GM11168 (cell line): ENCODE results near the gene MED10.

ENCODE experiments used
- in situ Hi-C: fragments of 300-500 bp; cut with MboI; formaldehyde crosslinking; loops from one replicate; pipeline ENCODE4 v1.12.0; 2022; ENCODE audit warnings: low sequenced_read_pairs; ENCODE audit not compliant: unreplicated experiment

MED10 gene

DNA sequence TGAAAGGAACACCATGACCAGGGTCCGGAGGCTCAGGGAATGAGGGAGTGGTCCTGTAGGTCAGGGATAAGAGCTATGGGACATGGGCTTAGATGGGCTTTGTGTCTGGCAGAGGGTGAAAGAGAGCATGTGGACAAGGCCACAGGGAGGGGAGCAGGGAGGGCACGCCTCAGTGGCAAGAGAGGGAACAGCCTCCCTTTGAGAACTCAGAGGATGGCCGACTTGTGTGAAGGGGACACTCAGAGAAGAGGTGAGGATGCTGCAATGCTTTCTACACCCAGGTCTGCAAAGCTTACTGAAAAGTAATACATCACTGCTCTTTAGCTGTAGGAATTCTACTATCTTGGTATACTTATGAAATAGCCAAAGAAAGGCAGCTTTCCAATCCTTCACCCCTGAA lies 23.5 kb downstream of the MED10 start:
- in situ Hi-C loops, result no loop called here

DNA sequence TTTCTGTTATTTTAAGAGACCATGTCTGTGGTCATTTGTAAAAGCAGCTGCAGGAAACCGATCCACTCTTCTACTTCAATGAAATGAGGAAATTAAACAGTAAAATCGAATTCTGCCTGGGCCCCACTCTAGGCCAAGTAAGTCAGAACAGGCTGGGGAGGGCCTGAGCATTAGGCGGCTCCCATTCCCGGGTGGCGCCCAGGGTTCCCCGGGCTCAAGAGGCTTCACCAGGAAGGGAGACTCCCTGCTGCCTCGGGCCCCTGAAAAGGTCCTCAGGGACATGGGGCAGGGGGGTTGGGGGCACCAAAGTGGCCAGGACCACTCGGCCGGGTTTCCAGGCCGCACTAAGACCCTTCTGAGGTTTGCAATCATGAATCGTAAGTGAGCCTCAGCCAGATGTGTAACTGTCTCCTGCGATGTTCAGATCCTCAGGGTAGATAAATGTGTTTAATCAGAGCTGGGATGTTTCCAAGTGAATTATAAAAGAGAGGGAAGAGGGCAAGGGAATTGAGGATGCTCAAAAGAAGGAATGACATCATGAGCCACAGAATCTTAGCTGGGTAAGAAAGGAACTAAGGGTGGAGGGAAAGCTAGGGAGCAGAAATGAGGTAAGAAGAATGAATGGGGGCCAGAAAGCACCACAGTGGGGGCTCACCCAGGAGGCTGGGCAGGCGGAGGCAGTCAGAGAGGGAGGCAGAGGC lies 24.6 kb downstream of the MED10 start:
- in situ Hi-C loops, result no loop called here

DNA sequence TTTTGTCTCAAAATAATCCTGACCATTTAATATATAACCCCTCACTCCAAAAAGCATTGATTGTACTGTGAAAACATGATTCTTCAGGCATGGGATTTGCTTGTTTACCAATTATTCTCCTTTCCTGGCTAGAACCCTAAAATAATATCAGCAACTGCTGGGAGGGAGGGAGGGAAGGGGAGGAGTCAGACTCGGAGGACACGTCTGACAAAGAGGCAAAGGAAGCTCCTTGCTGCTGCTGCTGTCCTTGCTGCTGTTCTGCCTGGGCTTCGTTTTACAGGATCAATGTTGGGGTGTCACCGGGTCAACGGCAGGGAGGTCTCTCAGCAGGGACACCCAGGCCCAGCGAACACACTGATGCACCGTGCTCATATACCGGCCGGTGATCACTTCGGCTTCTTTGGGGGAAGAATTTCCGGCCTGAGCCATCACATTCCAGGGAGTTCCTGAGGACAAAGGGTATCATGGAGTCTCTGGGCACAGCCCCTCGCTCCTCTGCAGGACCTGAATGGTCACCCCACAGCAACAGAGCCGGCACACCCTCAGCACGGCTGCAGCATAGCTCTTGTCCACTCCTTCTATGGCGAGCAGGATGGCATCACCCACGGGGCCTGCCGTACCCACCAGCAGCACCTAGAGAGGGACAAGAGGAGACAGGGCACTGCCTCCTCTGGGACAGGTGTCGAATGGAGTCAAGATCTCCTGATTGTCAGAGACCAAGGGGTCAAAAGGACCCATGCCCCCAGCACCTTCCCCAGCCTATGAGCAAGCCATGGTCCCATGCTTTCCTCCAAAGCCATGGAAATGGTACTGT lies 27.9 kb downstream of the MED10 start:
- in situ Hi-C loops, result no loop called here

DNA sequence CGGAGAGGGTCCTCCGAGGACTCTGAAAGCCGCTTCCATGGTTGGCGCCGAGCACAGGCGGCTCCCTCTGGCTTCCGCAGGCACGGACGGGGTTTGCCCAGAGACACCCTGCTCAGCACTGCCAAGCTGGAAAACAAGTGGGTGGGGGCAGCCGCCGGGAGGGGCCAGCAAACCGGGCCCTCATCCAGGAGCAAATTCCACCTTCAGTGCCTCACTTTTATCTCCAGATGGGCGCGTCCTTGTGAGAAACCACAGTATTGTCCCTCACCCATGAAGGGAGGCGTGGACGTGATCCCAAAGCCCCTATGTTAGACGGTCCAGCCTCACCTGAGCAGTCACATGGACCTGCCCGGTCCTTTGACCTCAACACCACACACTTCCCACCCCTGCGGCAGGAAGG lies 29.0 kb downstream of the MED10 start:
- in situ Hi-C loops, result no loop called here

DNA sequence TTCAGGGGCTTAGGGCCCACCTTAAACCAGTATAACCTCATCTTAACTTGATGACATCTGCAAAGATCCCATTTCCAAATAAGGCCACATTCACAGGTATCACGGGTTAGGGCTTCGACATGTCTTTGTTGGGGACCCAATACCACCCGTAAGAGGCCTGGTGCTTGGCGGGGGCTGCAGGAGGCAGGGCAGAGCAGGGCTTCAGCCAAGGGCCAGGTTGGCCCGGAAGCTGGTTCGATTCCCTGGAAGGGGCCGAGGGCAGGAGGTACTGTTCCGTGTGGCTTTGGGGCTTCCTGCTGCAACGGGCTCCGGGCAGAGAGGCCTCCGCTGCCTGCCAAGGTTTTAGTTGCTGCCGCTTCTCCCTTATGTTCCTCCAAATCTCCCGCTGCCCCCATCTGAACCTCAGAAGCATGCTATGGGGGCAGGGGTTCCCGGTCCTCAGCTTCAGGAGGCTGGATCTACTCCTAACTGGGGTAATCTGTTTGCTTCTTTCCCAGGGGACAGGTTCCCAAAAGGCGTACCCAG lies 29.8 kb downstream of the MED10 start:
- in situ Hi-C loops, result no loop called here

DNA sequence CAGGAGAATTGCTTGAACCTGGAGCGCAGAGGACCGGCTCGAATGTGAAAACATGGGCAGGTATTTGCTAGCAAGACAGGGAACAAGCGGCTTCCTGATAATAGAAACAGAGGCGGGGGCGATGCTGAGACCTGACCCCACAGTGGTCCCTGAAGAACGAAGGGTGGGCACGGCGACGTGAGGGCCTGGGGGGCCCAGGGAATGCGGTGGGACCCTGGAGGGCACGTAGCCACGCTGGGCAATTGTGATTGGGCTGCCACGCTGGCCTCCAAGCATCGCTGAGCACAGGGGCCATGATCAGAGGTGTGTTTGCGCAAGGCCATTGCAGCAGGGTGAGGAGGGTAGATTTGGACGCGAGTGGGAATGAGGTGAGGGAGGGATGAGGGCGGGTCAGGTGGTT lies 30.7 kb downstream of the MED10 start:
- in situ Hi-C loops, result no loop called here

DNA sequence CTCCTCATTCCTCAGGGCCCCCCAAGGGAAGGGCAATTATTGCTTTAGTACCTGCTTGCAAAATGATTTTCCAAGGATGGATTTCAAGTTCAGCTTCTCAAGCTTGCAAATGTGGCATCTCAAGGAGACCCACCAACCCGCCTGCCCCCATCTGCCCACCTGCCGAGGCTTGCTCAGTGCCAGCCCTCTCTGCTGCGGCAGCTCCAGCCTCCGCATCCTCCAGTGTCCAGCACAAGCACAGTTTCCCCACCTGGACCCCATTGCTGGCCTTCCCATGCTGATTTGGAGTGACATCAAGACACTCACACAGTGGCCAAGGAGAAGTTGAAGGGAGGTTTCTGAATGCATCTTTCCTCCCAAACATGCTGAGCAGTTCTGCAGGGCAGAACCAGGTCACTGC lies 31.2 kb downstream of the MED10 start:
- in situ Hi-C loops, result no loop called here

DNA sequence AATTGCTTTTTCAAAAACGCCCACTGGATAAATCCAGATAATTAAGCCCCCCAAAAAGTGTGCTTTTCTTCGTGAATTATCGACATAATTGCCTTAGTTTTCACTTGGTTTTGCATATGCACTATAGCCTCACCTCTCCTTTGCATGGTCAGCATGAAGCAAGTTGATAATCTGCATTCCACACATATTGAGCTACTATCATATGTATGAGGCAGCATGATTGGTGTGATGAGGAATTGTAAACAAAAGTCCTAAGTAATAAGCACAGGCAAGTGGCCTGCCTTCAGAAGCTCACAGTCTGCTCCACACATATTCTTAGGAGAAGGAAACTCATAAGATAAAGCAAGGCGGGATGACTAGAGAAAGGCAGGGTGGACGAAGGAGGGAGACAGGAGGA lies 33.8 kb downstream of the MED10 start:
- in situ Hi-C loops, result no loop called here

DNA sequence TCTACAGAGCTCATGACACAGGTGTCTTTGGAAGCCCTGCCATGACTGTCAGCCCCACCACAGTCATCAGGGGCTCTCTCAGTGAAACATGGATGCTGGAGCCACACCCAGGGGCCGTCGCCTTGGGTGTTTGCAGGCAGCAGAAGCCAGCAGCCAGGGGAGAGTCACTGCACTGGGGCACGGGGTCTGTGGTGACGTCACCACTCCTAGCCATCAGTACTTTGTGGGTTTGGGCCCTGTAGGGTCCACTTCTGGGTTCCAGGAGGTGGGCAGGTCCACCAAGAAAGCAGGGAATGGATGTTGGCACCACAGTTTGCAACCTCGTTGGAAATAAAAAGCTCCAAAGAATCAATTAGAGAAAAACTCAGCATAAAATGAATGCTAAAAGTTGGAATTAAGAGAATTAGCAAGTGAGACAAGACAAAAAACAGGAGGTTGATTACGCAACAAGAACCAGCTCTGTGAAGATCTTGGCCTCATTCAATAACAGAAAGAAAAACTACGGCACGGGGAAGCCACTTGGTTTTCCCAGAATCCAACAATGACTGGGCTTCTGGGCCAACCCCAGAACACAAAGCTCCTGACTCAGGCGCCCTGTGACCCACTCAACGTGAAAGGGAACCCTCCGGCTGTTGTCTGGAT lies 34.3 kb downstream of the MED10 start:
- in situ Hi-C loops, result no loop called here

DNA sequence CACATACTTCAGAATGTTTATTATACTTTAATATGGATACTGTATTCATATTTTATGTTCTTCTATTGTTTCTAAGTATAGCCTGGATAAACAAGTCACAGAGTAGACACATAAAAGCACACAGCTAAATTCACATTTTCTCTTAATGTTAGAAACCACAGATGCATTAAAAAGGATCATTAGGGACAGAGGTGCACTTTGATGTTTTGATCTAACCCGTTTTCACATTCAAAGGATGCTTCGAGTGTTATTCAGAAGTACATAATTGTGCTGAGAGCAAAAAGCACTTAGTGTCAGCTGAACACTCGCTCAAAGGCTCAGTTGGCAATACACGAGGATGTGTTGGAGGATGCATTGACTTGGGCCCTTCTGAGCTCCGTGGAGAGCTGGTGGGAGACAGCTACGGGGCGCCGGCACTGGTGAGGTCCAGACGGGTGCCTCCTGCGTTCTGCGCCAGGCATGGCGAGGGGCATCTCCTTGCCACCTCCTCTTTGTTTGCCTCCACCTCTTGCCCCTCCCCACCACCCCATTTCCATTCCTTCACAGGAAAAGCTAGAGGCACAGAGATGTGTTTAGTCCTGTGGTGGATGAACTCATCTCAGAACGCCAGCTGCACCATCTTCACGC lies 35.5 kb downstream of the MED10 start:
- in situ Hi-C loops, result no loop called here

DNA sequence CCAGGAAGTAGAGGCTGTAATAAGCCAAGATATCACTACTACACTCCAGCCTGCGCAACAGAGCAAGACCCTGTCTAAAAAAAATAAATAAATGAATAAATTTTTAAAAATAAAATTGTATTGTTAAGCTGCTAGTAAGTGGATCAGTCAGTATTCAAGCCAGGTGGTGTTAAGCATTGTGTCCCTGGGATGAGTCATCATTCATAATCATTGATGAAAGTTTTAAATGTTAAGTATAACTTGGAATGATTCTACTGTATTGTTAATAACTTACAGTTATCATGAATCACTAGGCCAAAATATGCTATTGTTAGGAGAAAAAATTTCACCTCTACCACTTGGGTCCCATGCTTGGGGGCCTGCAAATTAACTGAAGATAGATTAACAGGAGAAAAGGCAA lies 38.2 kb downstream of the MED10 start:
- in situ Hi-C loops, result no loop called here

DNA sequence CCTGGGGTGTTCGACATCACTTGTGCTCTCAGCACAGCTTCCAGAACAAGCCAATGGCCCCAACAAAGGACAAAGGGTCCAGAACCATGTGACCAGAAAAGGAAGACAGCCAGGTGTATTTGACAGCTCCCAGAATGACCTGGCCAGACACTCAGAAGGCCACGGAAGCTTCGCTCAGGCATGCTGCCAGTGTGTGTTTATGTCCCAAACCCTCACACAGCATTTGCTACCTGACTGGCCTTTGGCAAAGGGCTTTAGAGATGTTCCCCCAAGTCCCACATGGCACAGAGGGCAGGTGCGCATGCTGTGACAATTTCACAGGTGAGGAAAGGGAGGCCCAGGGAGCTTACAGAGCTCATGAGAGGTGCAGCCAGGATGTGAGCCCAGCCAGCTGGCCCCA lies 39.5 kb downstream of the MED10 start:
- in situ Hi-C loops, result no loop called here

DNA sequence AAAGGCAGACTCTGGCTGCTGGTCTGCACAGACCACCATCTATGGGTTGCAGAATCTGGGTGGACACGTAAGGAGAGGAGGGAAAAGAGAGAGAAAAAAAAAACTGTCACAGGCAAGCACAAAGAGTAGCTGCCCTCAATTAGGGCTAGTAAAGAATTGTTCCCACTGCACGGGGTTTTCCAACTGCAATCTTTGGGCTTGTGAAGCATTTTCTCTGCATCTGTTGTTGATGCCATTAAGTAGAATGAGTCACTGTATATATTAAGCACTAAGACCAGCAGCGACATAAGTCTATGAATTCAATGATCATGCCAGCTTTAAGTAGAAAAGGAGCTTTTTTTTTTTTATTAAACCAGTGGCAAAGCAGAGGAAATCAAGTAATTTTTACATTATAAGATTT lies 40.2 kb downstream of the MED10 start:
- in situ Hi-C loops, result no loop called here

DNA sequence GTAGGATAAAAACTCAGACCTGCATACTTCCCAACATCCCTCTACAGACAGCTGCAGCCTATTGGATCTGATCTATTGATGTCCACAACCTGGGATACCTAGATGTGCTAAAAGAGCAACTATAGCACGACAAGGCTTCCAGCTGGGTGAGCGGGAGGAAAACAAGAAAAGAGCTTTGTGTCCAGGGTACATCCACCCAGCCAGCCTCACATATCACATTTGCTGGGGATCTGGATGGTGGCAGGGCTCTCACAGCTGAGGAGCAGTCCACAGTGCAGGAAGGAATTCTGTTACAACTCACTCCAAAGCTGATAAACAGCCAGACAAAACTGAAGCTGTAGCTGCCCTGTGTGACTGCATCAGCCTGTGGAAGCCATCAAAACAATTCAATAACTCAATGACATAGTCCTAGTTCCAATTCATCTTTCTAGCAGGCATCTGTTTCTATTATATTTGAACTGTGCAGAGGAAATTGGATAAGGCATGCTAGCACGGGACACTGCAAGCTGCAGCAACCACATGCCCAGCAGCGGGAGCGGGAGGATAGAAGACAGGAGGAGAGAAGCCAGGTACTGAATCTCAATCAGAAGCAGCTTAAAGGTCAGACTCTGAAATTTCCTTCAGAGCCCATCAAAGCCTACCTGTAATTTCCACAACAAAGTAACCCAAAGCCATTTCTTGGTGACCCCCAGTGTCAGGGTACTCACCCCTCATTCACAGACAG lies 45.0 kb downstream of the MED10 start:
- in situ Hi-C loops, result no loop called here

DNA sequence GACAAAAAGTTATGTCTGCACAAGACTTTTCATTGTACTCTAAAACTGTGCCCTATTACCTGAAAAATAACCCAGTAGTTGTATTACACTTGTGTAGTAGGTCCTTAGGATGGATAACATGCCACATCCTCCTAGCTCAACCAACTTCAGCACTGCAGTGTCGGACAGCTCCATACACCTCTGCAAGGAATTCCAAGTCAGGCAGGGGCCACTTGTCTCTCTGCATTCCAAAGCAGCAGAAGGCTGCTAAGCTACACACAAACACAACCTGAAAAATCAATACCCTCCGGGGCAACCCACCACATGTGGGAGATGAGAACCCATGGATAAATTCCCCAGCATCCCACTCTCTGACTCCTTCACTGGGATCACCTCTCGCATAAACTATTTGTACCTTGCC lies 50.2 kb downstream of the MED10 start:
- in situ Hi-C loops, result no loop called here

DNA sequence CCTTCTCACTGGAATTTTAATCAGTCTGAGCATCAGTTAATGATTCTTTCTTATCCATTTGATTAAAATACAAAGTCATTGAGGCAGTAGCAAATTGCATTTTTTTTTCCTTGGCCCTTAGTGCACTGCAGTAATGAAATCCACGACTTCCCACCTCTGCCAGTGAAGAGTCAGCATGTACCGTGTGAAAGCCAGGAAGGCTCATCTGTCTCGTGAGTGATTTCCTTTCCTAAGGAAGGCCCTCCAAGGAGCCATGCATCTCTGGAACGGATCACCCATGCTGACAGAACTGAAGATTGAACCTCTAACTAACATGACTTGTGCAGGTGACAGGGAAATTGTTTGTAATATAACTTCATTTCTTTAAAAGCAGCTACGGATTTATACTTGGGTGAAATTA lies 51.6 kb downstream of the MED10 start:
- in situ Hi-C loops, result no loop called here

DNA sequence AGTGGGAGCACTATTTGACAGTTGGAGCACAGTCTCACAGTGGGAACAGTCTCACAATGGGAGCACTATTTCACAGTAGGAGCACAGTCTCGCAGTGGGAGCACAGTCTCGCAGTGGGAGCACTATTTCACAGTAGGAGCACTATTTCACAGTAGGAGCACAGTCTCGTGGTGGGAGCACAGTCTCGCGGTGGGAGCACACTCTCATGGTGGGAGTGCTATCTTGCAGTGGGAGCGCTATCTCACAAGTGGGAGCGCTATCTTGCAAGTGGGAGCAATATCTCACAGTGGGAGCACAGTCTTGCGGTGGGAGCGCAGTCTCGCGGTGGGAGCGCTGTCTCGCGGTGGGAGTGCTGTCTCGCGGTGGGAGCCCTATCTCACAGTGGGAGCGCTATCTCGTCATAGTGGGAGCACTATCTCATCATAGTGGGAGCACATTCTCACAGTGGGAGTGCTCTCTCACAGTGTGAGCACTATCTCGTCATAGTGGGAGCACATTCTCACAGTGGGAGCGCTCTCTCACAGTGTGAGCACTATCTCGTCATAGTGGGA lies 56.1 kb downstream of the MED10 start:
- in situ Hi-C loops, result no loop called here
